ENCODE measurements around the gene PGA3. TPM values are rescaled to one million over a fixed set of nuclear protein-coding genes. Genes with fewer than 3 reads are reported as not detected.

The PGA3 gene
- total and polyA plus RNA-seq, 3 donors from 2014 or later: 0.31 to 1.7 (median 1.7) TPM

DNA sequence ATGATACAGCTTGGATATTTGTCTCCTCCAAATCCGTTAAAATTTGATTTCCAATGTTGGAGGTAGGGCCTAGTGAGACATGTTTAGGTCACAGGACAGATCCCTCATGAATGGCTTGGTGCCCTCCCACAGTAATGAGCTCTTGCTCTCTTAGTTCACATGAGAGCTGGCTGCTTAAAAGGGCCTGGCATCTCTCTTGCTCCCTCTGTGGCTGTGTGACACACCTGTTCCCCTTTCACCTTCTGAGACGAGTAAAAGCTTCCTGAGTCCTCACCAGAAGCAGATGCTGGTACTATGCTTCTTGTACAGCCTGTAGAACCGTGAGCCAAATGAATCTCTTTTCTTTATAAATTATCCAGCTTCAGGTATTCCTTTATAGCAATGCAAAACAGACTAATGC, 45.6 kb upstream of the PGA3 start:
- intact Hi-C loops (cut with DNase I; ENCODE audit: low total_unique reads): no loop called here
- Histone ChIP-seq H3K9me3 (no peaks in the 10 kb centered on the region), H3K4me3 (no peak overlapping the region), H3K27ac (peak overlapping the region in 1 of 2 donors; percentile 99), H3K4me1 (peaks cover 30% of the 10 kb centered on the region), H3K27me3 (no peaks in the 10 kb centered on the region), H3K36me3 (ENCODE audit: low read depth, missing control alignments) (no peaks in the 10 kb centered on the region)
- no peak for TF ChIP-seq POLR2A (IDR thresholded peaks at IDR 0.05)
- TF ChIP-seq, protein P1, sequence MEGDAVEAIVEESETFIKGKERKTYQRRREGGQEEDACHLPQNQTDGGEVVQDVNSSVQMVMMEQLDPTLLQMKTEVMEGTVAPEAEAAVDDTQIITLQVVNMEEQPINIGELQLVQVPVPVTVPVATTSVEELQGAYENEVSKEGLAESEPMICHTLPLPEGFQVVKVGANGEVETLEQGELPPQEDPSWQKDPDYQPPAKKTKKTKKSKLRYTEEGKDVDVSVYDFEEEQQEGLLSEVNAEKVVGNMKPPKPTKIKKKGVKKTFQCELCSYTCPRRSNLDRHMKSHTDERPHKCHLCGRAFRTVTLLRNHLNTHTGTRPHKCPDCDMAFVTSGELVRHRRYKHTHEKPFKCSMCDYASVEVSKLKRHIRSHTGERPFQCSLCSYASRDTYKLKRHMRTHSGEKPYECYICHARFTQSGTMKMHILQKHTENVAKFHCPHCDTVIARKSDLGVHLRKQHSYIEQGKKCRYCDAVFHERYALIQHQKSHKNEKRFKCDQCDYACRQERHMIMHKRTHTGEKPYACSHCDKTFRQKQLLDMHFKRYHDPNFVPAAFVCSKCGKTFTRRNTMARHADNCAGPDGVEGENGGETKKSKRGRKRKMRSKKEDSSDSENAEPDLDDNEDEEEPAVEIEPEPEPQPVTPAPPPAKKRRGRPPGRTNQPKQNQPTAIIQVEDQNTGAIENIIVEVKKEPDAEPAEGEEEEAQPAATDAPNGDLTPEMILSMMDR (IDR thresholded peaks at IDR 0.05): no peak
- 77 to 83% methylated on average over 3 of the region's 3 CpGs for WGBS, 2 donors
- DNase-seq: no peak

- 17 to 34% methylated on average over 3 of the region's 3 CpGs for WGBS, 2 donors
- Histone ChIP-seq H3K4me1 (peaks cover 27% of the 10 kb centered on the region), H3K27me3 (no peaks in the 10 kb centered on the region), H3K4me3 (no peak overlapping the region), H3K36me3 (ENCODE audit: low read depth, missing control alignments) (no peaks in the 10 kb centered on the region), H3K27ac (peak overlapping the region; percentile 56 to 99), H3K9me3 (no peaks in the 10 kb centered on the region)
- intact Hi-C loops (cut with DNase I; ENCODE audit: low total_unique reads): no loop called here
- TF ChIP-seq POLR2A (IDR thresholded peaks at IDR 0.05): no peak
- TF ChIP-seq, protein P1 (IDR thresholded peaks at IDR 0.05): no peak
- DNase-seq: no peak
Measured at GRCh38 chr11:61158691-61159381, 44.5 kb upstream of the PGA3 start.

GRCh38 chr11:61160487-61161189, 42.7 kb upstream of the PGA3 start:
- intact Hi-C loops (cut with DNase I; ENCODE audit: low total_unique reads): no loop called here
- WGBS, 2 donors: 5 to 8% methylated on average over 9 to 25 of the region's 25 CpGs
- no peak for DNase-seq

DNA sequence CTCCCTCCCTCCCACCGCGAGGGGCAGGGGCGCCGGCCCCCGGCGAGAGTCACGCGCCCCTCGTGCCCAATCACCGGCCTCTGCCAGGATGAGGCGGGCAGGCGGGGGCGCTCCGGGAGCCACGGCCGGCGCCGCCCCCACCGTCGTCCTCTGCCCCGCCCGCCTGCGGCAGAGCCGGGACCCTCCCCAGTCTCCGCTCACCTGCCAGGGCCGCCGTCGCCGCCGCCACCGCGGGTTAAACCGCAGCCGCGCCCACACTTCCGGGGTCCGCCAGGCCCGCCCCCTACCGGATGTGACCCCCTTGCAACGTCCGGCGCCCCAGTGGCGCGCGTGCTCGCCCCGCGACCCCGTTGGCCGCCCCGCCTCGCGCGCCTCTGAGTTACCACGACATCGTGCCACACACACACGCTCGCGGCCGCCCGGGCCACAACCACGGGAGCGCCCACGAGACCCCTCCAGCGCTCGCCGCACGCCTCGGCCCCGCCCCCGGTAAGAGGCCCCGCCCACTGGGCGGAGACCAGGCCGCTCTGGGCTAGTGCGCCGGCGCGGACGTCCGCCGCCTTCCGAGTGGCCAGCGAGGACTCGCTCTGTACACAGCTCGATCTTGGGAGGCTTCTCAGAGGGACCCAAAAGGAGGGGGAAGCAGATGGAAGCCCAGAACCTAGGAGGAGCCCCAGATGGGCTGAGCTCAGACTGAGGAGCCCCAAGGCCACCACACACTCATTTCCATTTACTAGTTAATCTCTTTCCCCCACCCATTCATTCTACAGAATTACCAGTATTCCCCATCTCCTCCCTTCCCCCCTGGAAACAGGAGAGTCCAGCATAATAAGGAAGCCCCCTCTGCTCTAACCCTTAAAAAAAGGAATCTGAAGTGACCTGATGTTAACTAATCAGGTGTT, 41.9 kb upstream of the PGA3 start, which contains the start of gene VPS37C:
Gene VPS37C, minus strand, starts transcription at position 237 of the 902 bp plus-strand sequence. CDS start 22,597 bp downstream, outside the sequence.
- no peak for TF ChIP-seq POLR2A (IDR thresholded peaks at IDR 0.05)
- TF ChIP-seq, protein P1 (IDR thresholded peaks at IDR 0.05): peak in 2 of 3 experiments; percentile 13 to 29
- no peaks in the 10 kb centered on the region for H3K9me3 ChIP-seq
- H3K27me3 ChIP-seq: no peaks in the 10 kb centered on the region
- no peaks in the 10 kb centered on the region for H3K36me3 ChIP-seq (ENCODE audit: low read depth, missing control alignments)
- H3K4me1 ChIP-seq: peaks cover 27% of the 10 kb centered on the region
- peak within 1 kb of the TSS; percentile 97 to 99 for H3K27ac ChIP-seq
- H3K4me3 ChIP-seq: peak within 1 kb of the TSS; percentile 72 to 98
- intact Hi-C loops (cut with DNase I; ENCODE audit: low total_unique reads): no loop called here
- DNase-seq: peak; percentile 92
- 0% methylated on average over 6 to 70 of the region's 85 CpGs for WGBS, 2 donors

More at GRCh38 chr11:61160487-61161189, 42.7 kb upstream of the PGA3 start:
- Histone ChIP-seq H3K4me3 (peak overlapping the region; percentile 72 to 98), H3K27me3 (no peaks in the 10 kb centered on the region), H3K36me3 (ENCODE audit: low read depth, missing control alignments) (no peaks in the 10 kb centered on the region), H3K27ac (peak overlapping the region; percentile 97 to 99), H3K4me1 (peaks cover 27% of the 10 kb centered on the region), H3K9me3 (no peaks in the 10 kb centered on the region)
- TF ChIP-seq POLR2A (IDR thresholded peaks at IDR 0.05): no peak
- TF ChIP-seq, protein P1 (IDR thresholded peaks at IDR 0.05): no peak

Data from testis (tissue), 3 donors.